ENCODE data around the gene KCTD6.

DNA sequence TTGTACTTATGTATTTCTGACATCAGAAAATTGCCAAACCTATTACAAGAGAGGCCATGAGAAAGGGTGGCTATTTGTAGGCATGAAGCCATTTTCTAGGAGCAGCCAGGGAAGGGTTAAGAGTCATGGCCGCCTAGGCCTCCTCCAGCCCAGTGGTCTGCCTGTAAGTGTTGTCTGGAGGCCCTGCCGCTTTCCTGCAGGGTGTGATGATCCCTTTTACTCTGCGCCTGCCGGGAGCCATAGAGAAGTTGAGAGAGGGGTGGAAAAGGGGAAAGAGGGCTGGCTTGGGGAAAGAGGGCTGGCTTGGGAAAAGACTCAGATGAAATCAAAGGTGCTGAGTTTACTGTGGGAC lies 29.1 kb upstream of the KCTD6 start:
- TF ChIP-seq, protein P1, sequence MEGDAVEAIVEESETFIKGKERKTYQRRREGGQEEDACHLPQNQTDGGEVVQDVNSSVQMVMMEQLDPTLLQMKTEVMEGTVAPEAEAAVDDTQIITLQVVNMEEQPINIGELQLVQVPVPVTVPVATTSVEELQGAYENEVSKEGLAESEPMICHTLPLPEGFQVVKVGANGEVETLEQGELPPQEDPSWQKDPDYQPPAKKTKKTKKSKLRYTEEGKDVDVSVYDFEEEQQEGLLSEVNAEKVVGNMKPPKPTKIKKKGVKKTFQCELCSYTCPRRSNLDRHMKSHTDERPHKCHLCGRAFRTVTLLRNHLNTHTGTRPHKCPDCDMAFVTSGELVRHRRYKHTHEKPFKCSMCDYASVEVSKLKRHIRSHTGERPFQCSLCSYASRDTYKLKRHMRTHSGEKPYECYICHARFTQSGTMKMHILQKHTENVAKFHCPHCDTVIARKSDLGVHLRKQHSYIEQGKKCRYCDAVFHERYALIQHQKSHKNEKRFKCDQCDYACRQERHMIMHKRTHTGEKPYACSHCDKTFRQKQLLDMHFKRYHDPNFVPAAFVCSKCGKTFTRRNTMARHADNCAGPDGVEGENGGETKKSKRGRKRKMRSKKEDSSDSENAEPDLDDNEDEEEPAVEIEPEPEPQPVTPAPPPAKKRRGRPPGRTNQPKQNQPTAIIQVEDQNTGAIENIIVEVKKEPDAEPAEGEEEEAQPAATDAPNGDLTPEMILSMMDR (IDR thresholded peaks at IDR 0.05) = no peak
- TF ChIP-seq ZFX (IDR thresholded peaks at IDR 0.05; ENCODE audit: borderline replicate concordance) = no peak

Data from 22Rv1 (cell line).